NCI-H446 (cell line): ENCODE measurements around the gene ESAM.
"Not testable (repeated sequence)": the region's sequence is repeated elsewhere in the genome, so short reads cannot be mapped to it uniquely, and the experiment has no call there.

Experiments used
- DNase-seq, 2 experiments: peaks; one replicate each; lab custom pipeline; 2025; lab: John Stamatoyannopoulos, UW

Gene ESAM

GRCh38 chr11:124776865-124777645, 15.0 kb upstream of the ESAM start:
- no peak for DNase-seq

DNA sequence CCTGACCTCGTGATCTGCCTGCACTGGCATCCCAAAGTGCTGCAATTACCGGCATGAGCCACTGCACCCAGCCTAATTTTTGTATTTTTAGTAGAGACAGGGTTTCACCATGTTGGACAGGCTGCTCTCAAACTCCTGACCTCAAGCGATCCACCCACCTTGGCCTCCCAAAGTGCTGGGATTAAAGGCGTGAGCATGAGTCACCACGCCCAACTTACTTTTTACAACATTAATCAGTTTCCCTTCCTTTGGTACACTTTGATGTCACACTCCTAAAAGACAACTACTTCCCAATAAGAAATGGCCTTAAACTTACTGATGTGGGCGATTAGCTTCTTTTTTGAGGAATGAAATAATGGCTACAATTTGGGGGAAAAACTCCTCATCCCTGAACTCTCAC, 8.9 kb upstream of the ESAM start:
- not testable (repeated sequence) for DNase-seq

DNA sequence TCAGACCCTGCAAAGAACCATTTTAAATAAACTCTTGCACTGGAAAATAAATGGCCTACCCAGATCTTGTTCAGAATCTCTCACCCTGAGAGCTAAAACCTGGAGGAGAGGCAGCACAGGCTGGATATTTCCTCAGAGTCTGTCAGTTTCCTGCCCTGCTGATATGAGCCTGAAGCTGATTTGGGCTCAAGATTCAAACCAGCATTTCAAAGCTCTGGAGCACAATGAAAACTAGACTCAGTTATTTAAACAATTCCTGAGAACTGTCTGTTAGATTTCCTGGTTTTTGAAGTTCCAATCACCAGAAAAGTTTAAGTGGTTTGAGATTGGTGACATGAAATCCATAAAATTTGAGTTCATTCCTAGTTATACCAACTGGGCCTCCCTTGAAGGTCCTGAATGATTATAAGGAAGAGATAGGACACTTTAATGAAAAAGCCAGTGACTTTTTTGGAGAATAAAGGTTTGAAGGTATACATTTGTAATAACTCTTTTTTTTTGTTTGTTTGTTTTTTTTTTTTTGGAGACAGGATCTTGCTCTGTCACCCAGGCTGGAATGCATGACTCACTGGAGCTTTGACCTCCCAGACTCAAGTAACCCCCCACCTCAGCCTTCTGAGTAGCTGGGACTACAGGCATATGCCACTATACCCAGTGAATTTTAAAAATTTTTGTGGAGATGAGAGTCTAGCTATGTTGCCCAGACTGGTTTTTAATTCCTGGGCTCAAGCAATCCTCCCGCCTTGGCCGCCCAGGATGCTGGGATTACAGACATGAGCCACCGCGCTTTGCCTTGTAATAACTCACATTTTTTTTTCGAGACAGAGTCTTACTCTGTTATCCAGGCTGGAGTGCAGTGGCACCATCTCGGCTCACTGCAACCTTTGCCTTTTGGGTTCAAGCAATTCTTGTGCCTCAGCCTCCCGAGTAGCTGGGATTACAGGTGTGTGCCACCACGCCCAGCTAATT, 8.0 kb upstream of the ESAM start:
- DNase-seq = no peak

GRCh38 chr11:124768914-124769313, 6.8 kb upstream of the ESAM start:
- DNase-seq = no peak

DNA sequence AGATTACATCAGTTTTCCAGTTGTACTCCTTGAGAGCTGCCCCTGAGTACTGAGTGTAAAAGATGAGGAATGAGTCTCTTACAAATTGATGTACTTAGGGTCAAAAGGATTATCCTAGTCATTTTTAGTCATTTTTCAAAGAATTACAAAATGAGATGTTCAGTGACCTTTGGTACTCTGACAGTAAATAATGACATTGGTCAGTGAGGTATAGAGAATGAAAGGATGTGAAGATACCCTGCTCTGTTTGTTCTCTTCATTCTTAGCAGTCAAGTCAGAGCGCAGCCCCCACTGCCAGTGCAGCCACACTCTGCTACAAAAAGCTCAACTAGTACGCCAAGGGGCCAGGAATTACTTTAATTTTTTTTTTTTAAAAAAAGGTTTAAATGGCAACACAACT, 4.1 kb upstream of the ESAM start:
- DNase-seq = no peak

DNA sequence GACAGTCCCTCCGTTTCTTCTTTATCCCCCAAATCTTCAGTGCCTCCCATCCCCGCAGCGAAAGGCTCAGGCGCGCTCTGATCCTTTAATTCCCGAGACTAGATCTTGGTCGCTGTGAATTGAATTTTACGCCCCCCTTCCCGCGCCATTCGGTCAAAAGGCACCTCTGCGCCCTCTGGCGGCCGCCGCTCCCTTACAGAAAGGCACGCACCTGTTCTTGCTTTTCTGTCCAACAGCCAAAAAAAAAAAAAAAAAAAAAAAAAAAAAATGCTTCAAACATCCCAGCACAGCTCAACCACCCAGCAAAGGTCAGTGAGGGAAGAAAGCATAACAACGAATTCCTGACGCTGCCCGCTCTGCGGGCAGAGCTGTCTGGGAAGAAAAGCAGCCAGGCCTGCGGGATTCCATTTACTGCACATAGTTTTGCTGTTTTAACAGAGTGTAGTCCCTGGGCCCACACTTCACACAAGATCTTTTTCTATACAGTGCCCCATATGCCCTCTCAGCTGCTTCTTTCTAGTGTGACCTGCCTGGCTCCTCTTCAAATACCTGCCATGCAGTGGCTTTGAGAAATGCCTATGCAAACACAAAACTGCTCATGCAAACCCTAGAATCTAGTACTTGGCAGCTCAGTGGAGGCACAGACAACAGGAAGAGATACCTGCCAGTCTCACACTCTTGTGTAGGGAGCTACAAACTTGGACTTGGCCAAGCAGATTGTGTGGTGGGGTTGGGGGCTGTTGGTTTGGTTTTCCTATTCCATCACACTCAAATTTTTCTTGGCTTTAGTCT, 1.3 kb upstream of the ESAM start:
- DNase-seq = peak; percentile 17 to 71

DNA sequence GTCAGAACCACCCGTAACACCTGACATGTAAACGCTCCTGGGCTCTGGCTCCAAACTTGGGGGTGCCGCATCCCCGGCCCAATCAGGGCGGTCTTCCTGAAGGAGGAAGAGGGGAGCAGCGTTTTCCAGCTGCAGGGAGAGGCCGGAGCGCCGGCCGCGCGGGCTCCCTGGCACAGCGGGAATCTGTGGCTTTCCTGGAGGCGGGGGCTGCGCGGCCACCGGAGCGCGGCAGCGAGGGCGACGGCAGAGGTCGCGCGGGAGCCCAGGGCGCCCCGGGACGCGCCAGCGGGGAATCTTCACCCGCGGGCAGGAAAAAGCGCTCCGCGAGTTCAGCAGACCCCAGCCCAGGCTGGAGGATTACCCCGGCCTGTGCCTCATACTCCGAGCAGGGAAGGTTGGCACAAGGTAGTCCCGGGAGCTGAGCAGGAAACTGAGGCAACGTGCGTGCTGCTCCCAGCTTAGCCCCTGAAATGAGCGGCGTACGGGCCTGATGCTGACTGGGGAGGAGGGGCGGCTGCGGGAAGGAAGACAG, 600 bp upstream of the ESAM start:
- no peak for DNase-seq

GRCh38 chr11:124761301-124762104, 587 bp downstream of the ESAM start:
- DNase-seq = no peak

DNA sequence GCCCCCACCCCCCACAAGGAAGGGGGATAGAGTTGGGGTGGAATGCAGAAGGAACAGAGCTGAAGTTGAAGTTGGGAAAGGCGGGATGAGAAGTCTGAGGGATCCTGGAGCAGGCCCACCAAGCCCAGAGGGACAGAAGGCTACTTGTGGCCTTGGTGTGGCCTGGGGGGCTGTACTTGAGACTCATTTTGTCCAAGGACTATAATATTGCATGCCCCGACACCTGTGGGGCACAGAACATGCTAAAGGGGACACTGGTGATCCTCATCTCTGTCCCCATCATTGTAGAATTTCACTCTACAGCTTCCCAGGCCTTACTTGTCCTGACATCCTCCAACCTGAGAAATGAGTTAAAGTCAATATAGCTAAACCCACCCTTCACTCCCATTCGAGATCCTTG, 1.3 kb downstream of the ESAM start:
- DNase-seq = no peak

GRCh38 chr11:124760205-124760652, 1.9 kb downstream of the ESAM start:
- DNase-seq = no peak

- DNase-seq = no peak
Measured at GRCh38 chr11:124759266-124760204, 2.6 kb downstream of the ESAM start.

DNA sequence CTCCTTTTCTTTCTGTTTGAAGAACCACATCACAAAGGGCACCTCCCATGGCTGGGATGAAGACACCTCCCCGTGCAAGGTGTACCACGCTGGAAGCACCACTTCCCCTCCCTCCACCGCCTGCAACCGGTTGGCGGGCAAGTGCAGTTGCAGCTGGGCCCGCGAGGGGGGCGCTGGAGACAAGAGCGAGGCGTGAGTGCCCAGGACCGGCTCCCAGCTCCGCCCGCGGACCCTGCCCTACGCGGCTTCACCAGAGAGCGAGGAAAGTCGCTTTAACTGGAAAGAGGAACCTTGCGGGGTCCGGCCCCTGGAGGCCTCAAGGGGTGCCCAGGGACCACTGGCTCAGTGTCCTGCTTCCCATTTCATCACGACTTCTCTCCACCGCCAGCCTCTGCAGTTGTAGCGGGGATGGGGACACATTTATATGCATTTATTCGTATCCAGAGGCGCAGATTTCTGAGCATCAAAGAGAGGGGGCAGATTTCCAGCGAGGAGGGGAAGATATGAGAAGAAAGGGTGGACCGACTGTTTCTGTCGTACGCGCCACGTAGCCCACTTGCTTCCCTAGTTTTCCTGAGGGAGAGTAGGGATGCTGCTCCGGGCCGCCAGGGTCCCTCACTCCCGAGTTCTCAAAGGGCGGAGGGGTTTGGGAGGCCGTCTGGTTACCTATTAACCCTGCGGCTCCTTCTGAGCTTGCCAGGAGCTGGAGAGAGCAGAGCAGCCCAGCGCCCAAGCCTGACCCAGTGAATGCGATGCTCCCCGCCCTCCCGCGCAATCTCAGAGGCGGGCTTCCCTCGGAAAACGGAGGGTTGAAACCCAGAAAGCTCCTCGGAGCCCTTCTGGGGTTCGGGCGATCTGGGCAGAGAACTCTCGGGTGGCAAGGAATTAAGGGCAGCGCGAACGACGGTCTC, 3.5 kb downstream of the ESAM start:
- peak in 1 of 2 experiments; percentile 68 for DNase-seq

DNA sequence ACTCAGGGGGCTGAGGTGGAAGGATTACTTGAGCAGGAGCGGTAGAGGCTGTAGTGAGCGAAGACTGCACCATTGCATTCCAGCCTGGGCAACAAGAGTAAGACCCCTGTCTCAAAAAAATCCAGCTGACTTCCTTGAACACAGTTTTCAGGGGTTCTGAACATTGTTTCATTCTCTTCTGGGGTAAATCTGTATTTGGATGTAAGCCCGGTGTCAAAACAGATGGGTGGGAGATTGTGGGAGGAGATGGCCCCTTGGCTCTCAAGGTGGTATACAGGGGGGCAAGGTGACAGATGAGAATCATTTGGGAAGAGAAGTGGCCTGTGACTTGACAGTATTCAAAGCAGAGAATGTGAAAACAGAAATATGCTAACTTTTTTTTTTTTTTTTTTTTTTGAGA, 4.8 kb downstream of the ESAM start:
- DNase-seq = no peak

GRCh38 chr11:124756753-124757227, 5.3 kb downstream of the ESAM start:
- no peak for DNase-seq

DNA sequence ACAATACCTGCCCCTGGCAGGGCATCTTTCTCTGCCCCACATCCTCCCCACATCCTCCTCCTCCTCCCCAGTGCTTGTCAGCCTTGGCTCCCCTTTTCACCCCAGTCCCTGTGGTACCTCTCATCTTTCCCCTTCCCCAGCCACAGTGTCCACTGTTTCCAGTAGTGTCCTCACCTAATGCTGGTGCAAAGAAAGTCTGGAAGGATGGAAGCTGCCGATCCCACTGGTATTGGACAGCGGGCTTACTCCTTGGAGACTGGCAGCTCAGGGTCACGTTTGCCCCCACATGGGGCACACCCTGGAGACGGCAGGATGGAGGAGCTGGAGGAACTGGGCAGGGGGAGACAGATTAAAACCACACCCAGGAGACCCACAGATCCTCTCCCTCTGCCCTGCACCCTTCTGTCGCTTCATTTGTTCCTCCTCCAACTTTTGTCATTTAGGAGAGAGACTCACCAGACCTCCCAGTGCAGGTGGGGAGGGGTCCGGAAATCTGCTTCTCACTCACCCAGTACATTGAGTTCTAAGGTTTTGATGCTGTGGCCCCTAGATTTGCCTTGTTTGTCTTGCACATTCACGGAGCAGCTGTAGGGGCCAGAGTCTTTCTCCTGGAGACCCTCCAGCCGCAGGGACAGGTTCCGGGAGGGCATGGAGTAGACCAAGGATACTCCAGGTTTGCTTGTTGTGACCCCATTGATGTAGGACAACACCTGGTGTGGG, 5.9 kb downstream of the ESAM start:
- DNase-seq = no peak

GRCh38 chr11:124754710-124755109, 7.4 kb downstream of the ESAM start:
- no peak for DNase-seq

DNA sequence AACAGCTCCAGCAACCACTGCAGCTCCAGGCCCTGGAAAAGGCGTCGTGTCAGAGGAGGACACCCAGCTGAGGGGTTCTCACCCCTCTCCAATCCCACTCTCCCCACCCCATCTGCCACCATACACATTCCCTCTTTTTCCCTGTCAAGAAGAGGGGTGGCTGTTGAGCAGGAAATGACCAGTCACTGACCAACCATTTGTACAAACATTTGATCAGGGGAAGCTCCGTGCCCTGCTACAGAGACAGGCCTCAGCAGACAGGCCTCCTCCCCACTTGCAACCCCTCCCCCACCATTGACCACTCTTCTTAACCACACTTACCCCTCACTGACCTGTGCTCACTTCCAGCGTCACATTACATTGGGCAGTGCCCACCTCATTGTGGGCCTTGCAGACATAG, 7.8 kb downstream of the ESAM start:
- DNase-seq = no peak

DNA sequence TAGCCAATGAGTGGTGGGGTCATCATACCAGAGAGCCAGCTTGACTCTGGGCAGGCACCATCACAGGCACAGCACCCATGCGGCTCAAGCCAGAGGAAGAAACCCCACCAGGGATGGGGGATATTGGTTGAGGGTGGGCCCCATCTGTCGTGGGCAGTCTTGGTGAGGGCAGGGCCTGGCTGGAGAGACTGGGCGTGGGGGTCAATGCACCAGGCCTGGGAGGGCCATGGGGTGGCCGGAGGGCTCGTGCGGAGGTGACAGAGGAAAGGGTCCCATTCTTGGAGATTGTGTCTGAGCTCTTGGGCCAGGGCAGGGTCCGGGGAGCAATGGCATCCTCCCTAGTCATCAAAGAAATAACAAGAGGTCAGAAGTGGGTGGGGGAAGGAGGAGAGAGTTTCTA, 8.5 kb downstream of the ESAM start:
- DNase-seq = no peak
